Astrocyte (in vitro differentiated cells and primary cell): Measurements from ENCODE around the gene CTNNA2. TPM values are rescaled to one million over a fixed set of nuclear protein-coding genes. Genes with fewer than 3 reads are reported as not detected.

ENCODE experiments used
- DNase-seq: peaks from one replicate; pipeline ENCODE4 v3.0.0-alpha.2; 2010; ENCODE audit warnings: low read depth
- FAIRE-seq: peaks from 2 replicates; lab custom pipeline; 2011; peaks lifted over from hg19 to GRCh38; lab: Jason Lieb, UNC
- H2AFZ ChIP-seq: 2 replicates; pipeline ENCODE4 v1.6.0; 2012; ENCODE audit warnings: low read depth, low read length, inconsistent platforms
- H3K27ac ChIP-seq: 2 replicates; pipeline ENCODE4 v1.5.1; 2011; ENCODE audit warnings: low read depth, low read length, inconsistent platforms
- H3K27me3 ChIP-seq: 2 replicates; pipeline ENCODE4 v1.6.0; 2011; ENCODE audit warnings: low read length, inconsistent platforms; ENCODE audit not compliant: insufficient read depth
- H3K36me3 ChIP-seq: 2 replicates; pipeline ENCODE4 v1.5.1; 2011; ENCODE audit warnings: low read length, inconsistent platforms; ENCODE audit not compliant: insufficient read depth
- H3K4me1 ChIP-seq: 2 replicates; pipeline ENCODE4 v1.5.1; 2011; ENCODE audit warnings: low read length, inconsistent platforms; ENCODE audit not compliant: insufficient read depth
- H3K4me2 ChIP-seq: 2 replicates; pipeline ENCODE4 v1.6.0; 2012; ENCODE audit warnings: low read length, inconsistent platforms
- H3K4me3 ChIP-seq: 2 replicates; pipeline ENCODE4 v1.5.1; 2011; ENCODE audit warnings: low read depth, mild to moderate bottlenecking, low read length, inconsistent platforms; ENCODE audit not compliant: insufficient read depth
- H3K79me2 ChIP-seq: 2 replicates; pipeline ENCODE4 v1.6.0; 2012; ENCODE audit warnings: mild to moderate bottlenecking, low read length, inconsistent platforms; ENCODE audit not compliant: insufficient read depth
- H3K9ac ChIP-seq: 2 replicates; pipeline ENCODE4 v1.6.0; 2012; ENCODE audit warnings: mild to moderate bottlenecking, low read length, inconsistent platforms
- H3K9me3 ChIP-seq: 2 replicates; pipeline ENCODE4 v1.5.1; 2012; ENCODE audit warnings: low read depth, mild to moderate bottlenecking, low read length, inconsistent platforms; ENCODE audit not compliant: insufficient read depth
- H4K20me1 ChIP-seq: 2 replicates; pipeline ENCODE4 v1.6.0; 2012; ENCODE audit warnings: low read length, inconsistent platforms; ENCODE audit not compliant: insufficient read depth
- H3K27ac Mint-ChIP-seq: one replicate; pipeline ENCODE4 v1.8.0; 2021; ENCODE audit warnings: mild to moderate bottlenecking, mixed read lengths; ENCODE audit not compliant: unreplicated experiment
- H3K27me3 Mint-ChIP-seq: one replicate; pipeline ENCODE4 v1.8.0; 2021; ENCODE audit warnings: low read depth, mixed read lengths; ENCODE audit not compliant: unreplicated experiment
- H3K36me3 Mint-ChIP-seq: one replicate; pipeline ENCODE4 v1.8.0; 2021; ENCODE audit warnings: low read depth, mixed read lengths; ENCODE audit not compliant: unreplicated experiment
- H3K4me1 Mint-ChIP-seq: one replicate; pipeline ENCODE4 v1.8.0; 2021; ENCODE audit warnings: low read depth, mixed read lengths; ENCODE audit not compliant: unreplicated experiment
- H3K4me3 Mint-ChIP-seq: one replicate; pipeline ENCODE4 v1.8.0; 2021; ENCODE audit warnings: mild to moderate bottlenecking, moderate library complexity, mixed read lengths; ENCODE audit not compliant: unreplicated experiment
- H3K9me3 Mint-ChIP-seq: one replicate; pipeline ENCODE4 v1.8.0; 2021; ENCODE audit warnings: mild to moderate bottlenecking, mixed read lengths; ENCODE audit not compliant: unreplicated experiment
- EZH2 ChIP-seq: IDR thresholded peaks from 2 replicates; pipeline ENCODE4 v1.6.1; 2012; ENCODE audit warnings: mild to moderate bottlenecking, low read length, inconsistent platforms; ENCODE audit not compliant: insufficient read depth
- total RNA-seq: library from RNA; stranded (reverse); gene quantifications from 2 replicates; pipeline ENCODE4 v1.2.1, GENCODE V29; 2021
- TF ChIP-seq, protein P1 (sequence below): IDR thresholded peaks from 2 replicates; pipeline ENCODE4 v1.5.1; 2011; ENCODE audit warnings: low read depth, mild to moderate bottlenecking, inconsistent platforms, low read length, moderate library complexity; ENCODE audit not compliant: insufficient read depth

CTNNA2 gene
- total RNA-seq, 1 donor from 2014 or later, result 3.9 TPM

DNA sequence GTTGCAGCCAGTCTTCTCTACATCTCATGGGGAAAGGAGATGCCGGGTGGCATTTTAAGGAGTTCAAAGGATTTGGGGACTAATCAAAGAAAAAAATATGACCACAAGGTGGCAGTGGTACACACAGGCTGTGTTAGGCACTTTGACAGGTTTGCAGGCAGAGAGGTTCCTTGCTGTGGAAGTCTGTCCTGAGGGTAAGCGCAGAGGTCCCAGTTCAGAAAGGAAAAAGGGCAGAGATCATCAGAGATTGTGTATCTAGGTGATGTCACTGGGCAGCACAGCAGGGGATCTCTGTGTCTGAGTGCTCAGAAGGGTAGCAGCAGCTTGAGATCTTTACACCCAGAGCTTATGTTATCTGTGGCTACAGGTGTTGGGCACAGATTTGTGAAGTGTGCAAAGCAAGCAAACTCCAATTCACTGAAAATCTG lies 560.3 kb downstream of the CTNNA2 start:
- Histone ChIP-seq H3K27me3 (no peaks in the 10 kb centered on the region), H3K4me3 (no peak overlapping the region), H4K20me1 (no peaks in the 10 kb centered on the region), H3K79me2 (no peaks in the 10 kb centered on the region), H3K27ac (no peak overlapping the region), H3K4me2 (no peak overlapping the region), H3K4me1 (no peaks in the 10 kb centered on the region), H3K36me3 (no peaks in the 10 kb centered on the region), H3K9me3 (no peaks in the 10 kb centered on the region), H2AFZ (no peak overlapping the region), H3K9ac (no peak overlapping the region)
- no peak for TF ChIP-seq EZH2
- TF ChIP-seq, protein P1, sequence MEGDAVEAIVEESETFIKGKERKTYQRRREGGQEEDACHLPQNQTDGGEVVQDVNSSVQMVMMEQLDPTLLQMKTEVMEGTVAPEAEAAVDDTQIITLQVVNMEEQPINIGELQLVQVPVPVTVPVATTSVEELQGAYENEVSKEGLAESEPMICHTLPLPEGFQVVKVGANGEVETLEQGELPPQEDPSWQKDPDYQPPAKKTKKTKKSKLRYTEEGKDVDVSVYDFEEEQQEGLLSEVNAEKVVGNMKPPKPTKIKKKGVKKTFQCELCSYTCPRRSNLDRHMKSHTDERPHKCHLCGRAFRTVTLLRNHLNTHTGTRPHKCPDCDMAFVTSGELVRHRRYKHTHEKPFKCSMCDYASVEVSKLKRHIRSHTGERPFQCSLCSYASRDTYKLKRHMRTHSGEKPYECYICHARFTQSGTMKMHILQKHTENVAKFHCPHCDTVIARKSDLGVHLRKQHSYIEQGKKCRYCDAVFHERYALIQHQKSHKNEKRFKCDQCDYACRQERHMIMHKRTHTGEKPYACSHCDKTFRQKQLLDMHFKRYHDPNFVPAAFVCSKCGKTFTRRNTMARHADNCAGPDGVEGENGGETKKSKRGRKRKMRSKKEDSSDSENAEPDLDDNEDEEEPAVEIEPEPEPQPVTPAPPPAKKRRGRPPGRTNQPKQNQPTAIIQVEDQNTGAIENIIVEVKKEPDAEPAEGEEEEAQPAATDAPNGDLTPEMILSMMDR, result peak; percentile 63
- Mint-ChIP-seq H3K27me3 (peaks cover 15% of the 10 kb centered on the region), H3K4me1 (no peaks in the 10 kb centered on the region), H3K9me3 (no peaks in the 10 kb centered on the region), H3K27ac (peak overlapping the region; percentile 14), H3K4me3 (no peak overlapping the region), H3K36me3 (no peaks in the 10 kb centered on the region)
- peak; percentile 25 for DNase-seq
- peak; percentile 82 for FAIRE-seq

DNA sequence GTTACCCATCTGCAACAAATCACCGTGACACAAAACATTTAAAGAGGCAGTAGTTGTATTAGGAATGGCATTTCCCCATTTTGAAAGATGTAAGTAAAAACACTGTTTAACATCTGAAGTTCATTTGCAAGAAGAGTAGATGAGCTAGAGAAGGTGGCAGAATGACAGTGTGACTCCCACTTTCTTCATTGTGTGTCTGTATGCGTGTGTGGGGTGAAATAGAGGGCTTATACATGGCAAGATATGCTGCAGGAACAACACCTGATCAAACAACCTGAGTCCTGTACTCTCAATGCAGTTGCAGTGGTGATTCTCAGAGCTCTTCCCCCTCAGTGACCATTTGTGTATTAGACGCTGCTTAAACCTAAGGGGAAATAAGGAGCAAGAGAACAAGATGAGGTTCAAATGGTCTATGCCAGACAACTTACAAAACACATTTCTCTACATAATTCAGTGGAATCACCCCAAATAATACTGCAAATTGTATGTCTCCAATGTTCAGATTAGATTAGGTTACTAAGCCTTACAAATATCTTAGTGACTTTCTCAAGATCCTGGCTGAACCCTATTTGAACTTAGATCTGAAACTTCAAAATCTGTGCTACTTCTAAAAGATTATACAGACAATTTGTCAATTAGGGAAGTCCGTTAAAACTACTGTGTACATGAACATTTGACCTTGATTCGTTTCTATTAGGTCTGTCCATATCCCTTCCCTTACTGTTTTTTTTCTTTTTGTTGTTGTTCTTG lies 561.6 kb downstream of the CTNNA2 start:
- H2AFZ ChIP-seq, result no peak overlapping the region
- no peak overlapping the region for H3K27ac Mint-ChIP-seq
- no peaks in the 10 kb centered on the region for H3K36me3 Mint-ChIP-seq
- FAIRE-seq (no peak), DNase-seq (no peak)
- no peaks in the 10 kb centered on the region for H3K27me3 ChIP-seq
- H3K27ac ChIP-seq, result no peak overlapping the region
- no peaks in the 10 kb centered on the region for H3K9me3 ChIP-seq
- no peak overlapping the region for H3K4me3 Mint-ChIP-seq
- H3K27me3 Mint-ChIP-seq, result peaks cover 14% of the 10 kb centered on the region
- H3K4me3 ChIP-seq, result no peak overlapping the region
- no peaks in the 10 kb centered on the region for H3K4me1 ChIP-seq
- H3K9ac ChIP-seq, result no peak overlapping the region
- no peak for TF ChIP-seq EZH2
- TF ChIP-seq, protein P1, result no peak
- H3K9me3 Mint-ChIP-seq, result no peaks in the 10 kb centered on the region
- no peaks in the 10 kb centered on the region for H3K36me3 ChIP-seq
- no peak overlapping the region for H3K4me2 ChIP-seq
- no peaks in the 10 kb centered on the region for H4K20me1 ChIP-seq
- no peaks in the 10 kb centered on the region for H3K79me2 ChIP-seq
- H3K4me1 Mint-ChIP-seq, result no peaks in the 10 kb centered on the region

DNA sequence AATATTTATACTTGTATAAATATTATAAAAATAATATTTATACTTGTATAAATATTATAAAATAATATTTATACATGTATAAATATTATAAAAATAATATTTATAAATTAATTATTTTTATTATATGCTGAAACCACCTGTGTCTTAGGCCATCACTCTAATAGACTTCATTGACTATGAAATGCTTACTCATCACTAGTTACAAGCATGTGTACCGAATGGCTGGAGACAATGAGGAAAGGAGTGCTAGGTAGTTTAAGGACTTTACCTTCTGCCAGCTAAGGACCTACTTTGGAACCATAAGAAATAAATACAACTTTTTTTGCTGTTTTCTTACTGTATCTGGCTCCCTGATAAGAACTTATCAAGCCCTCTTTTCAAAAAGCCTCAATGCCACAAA lies 562.9 kb downstream of the CTNNA2 start:
- Histone ChIP-seq H3K79me2 (no peaks in the 10 kb centered on the region), H3K9ac (no peak overlapping the region), H3K4me1 (no peaks in the 10 kb centered on the region), H3K4me3 (no peak overlapping the region), H3K27me3 (no peaks in the 10 kb centered on the region), H3K9me3 (no peaks in the 10 kb centered on the region), H3K36me3 (no peaks in the 10 kb centered on the region), H3K27ac (no peak overlapping the region), H2AFZ (no peak overlapping the region), H4K20me1 (no peaks in the 10 kb centered on the region), H3K4me2 (no peak overlapping the region)
- FAIRE-seq, result no peak
- no peaks in the 10 kb centered on the region for H3K4me1 Mint-ChIP-seq
- TF ChIP-seq EZH2, result no peak
- TF ChIP-seq, protein P1, result no peak
- H3K27ac Mint-ChIP-seq, result no peak overlapping the region
- no peaks in the 10 kb centered on the region for H3K36me3 Mint-ChIP-seq
- DNase-seq, result no peak
- no peaks in the 10 kb centered on the region for H3K9me3 Mint-ChIP-seq
- H3K27me3 Mint-ChIP-seq, result peaks cover 13% of the 10 kb centered on the region
- no peak overlapping the region for H3K4me3 Mint-ChIP-seq
